H1 (cell line): ENCODE data around the gene MEF2C. TPM values are rescaled to one million over a fixed set of nuclear protein-coding genes. Genes with fewer than 3 reads are reported as not detected.

Experiments
- CHD2 ChIP-seq: IDR thresholded peaks from 2 replicates; pipeline ENCODE4 v1.6.1; 2012; ENCODE audit warnings: low read length, improper control_type of control experiment
- POLR2A ChIP-seq, 2 experiments: IDR thresholded peaks; 1 replicate in 1 of 2; 2 replicates in 1 of 2; pipeline ENCODE4 v1.6.1; 2011; ENCODE audit warnings: low read depth in 2 of 2, low read length in 2 of 2, mild to moderate bottlenecking in 2 of 2; ENCODE audit errors: control extremely low read depth in 1 of 2
- TBP ChIP-seq: IDR thresholded peaks from 2 replicates; pipeline ENCODE4 v1.6.1; 2011; ENCODE audit warnings: low read depth, low read length, improper control_type of control experiment
- polyA plus RNA-seq, 7 experiments: library from polyadenylated mRNA; depleted of rRNA in 3 of 7; stranded (reverse) in 5 of 7; unstranded in 2 of 7; fragments of >200 nt in 5 of 7; fragments of 200-250 nt in 2 of 7; gene quantifications; 1 replicate in 5 of 7; 2 replicates in 1 of 7; 4 replicates in 1 of 7; pipeline versions ENCODE4 v1.2.1 to v1.2.3, GENCODE V29; 2011 to 2013; ENCODE audit warnings: missing spikeins in 2 of 7, mixed read lengths in 2 of 7
- total RNA-seq: library from RNA; stranded (reverse); fragmentation: NEBNext Ultra II Directional; extraction: Animal tissue kit (Norgen Biotek cat#: 25700); gene quantifications from 2 replicates; pipeline ENCODE4 v1.2.1, GENCODE V29; 2021
- TF ChIP-seq, protein P1 (sequence below): IDR thresholded peaks from 2 replicates; pipeline ENCODE4 v1.6.1; 2012; ENCODE audit warnings: inconsistent platforms

The MEF2C gene
- total and polyA plus RNA-seq, 2 of the 8 experiments (the other 6 are each of a cell fraction or from before 2014, with no cell fraction given): 0.59 to 0.99 TPM

DNA sequence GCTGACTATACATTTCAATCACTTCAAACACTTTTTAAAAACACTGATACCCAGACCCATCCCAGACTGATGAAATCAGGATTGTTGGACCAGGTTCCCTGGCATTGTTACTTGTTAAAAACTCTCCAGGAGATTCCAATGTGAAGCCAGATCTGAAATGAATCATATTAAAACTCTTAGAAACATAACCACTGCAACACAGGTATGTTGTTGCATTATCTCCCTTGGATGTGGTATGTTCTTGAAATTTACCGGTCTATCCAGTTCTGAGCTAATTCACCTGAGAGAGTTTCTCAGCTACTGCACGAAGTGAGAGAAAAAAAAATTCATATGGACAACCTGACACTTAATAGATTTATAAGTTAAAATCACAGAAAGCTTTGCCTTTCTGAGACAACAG lies 21.8 kb downstream of the MEF2C start (continued):
- no peak for TF ChIP-seq CHD2
- TF ChIP-seq, protein P1, sequence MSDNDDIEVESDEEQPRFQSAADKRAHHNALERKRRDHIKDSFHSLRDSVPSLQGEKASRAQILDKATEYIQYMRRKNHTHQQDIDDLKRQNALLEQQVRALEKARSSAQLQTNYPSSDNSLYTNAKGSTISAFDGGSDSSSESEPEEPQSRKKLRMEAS: no peak
- no peak for TF ChIP-seq POLR2A (IDR thresholded peaks at IDR 0.05; ENCODE audit: control extremely low read depth in 1 of 2, low read depth in 2 of 2, low read length in 2 of 2)
- TF ChIP-seq TBP: no peak
